ENCODE results near the gene ZGRF1.
"Not testable (repeated sequence)": the region's sequence is repeated elsewhere in the genome, so short reads cannot be mapped to it uniquely, and the experiment has no call there.

The ZGRF1 gene

DNA sequence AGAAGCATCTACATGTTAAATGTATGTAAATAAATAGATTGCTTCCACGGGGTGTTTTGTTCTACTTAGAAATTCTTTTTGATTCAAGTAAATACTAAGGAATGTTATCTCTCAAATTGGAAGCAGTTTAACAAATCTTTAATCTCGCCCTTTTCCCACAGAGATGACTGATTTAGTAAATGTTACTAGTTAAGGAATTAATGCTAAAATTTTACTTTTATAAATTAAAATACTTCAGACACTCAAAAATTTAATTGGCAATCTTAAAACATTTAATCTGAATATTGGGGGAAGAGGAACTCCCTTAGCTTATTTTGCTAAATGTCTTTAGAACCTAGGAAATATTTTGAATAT, 12.3 kb upstream of the ZGRF1 start:
- no peak overlapping the region for H3K4me3 ChIP-seq (ENCODE audit: low read depth, low read length)
- TF ChIP-seq, protein P1, sequence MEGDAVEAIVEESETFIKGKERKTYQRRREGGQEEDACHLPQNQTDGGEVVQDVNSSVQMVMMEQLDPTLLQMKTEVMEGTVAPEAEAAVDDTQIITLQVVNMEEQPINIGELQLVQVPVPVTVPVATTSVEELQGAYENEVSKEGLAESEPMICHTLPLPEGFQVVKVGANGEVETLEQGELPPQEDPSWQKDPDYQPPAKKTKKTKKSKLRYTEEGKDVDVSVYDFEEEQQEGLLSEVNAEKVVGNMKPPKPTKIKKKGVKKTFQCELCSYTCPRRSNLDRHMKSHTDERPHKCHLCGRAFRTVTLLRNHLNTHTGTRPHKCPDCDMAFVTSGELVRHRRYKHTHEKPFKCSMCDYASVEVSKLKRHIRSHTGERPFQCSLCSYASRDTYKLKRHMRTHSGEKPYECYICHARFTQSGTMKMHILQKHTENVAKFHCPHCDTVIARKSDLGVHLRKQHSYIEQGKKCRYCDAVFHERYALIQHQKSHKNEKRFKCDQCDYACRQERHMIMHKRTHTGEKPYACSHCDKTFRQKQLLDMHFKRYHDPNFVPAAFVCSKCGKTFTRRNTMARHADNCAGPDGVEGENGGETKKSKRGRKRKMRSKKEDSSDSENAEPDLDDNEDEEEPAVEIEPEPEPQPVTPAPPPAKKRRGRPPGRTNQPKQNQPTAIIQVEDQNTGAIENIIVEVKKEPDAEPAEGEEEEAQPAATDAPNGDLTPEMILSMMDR (IDR thresholded peaks at IDR 0.05; ENCODE audit: low read depth, low read length): no peak

GRCh38 chr4:112648263-112649054, 11.8 kb upstream of the ZGRF1 start:
- TF ChIP-seq, protein P1 (IDR thresholded peaks at IDR 0.05; ENCODE audit: low read depth, low read length): no peak
- no peak overlapping the region for H3K4me3 ChIP-seq (ENCODE audit: low read depth, low read length)

- TF ChIP-seq, protein P1 (IDR thresholded peaks at IDR 0.05; ENCODE audit: low read depth, low read length): no peak
- H3K4me3 ChIP-seq (ENCODE audit: low read depth, low read length): no peak overlapping the region
Measured at GRCh38 chr4:112647785-112648184, 11.1 kb upstream of the ZGRF1 start.

DNA sequence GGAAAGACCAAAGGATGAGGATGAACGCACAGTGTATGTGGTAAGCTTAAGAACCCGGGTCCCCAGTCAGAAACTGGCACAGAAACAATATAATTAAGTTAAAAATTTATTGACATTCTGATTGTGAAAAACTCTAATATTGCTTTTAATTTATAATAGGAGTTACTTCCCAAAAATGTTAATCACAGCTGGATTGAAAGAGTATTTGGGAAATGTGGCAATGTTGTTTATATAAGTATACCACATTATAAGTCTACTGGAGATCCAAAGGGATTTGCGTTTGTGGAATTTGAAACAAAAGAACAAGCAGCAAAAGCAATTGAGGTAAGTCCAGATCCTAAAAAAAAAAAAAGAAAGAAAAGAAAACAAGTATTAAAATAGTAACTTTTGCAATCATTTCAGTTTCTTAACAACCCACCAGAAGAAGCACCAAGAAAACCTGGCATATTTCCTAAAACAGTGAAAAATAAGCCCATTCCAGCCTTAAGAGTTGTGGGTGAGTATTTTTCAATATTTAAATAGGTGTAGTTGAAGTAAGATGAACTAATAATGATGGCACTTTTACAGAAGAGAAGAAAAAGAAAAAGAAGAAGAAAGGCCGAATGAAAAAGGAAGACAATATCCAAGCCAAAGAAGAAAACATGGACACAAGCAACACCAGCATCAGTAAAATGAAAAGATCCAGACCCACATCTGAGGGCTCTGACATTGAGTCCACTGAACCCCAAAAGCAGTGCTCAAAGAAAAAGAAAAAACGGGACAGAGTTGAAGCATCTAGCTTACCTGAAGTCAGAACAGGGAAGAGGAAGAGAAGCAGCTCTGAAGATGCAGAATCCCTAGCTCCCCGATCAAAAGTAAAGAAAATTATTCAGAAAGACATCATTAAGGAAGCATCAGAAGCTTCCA, 10.2 kb upstream of the ZGRF1 start:
- no peak overlapping the region for H3K4me3 ChIP-seq (ENCODE audit: low read depth, low read length)
- TF ChIP-seq, protein P1 (IDR thresholded peaks at IDR 0.05; ENCODE audit: low read depth, low read length): no peak

DNA sequence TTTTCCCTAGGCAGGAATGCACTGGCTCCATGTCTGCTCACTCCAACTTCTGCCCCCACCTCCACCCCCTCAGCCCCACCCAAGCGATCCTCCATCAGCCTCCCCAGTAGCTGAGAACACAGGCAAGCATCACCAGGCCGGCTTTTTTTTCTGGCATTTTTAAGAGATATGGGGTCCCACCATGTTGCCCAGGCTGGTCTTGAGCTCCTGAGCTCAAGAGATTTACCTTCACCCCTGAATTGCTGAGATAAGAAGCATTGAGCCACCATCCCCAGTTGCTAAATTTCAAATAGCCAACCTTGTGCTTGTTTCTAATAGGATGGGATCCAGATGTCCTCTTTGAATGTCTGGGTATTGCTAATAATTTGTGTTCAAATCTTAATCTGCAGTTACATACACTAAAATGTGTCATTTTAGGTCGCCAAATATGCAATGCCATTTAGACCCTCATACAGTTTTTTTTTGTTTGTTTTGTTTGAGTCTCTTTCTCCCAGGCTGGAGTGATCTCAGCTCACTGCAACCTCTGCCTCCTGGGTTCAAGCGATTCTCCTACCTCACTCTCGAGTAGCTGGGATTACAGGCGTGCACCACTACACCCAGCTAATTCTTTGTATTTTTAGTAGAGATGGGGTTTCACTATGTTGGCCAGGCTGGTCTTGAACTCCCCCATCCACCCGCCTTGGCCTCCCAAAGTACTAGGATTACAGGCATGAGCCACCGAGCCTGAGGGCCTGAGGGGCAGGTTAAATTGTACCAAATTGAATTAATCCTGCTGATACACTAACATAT, 9.0 kb upstream of the ZGRF1 start:
- TF ChIP-seq, protein P1 (IDR thresholded peaks at IDR 0.05; ENCODE audit: low read depth, low read length): no peak
- H3K4me3 ChIP-seq (ENCODE audit: low read depth, low read length): no peak overlapping the region

DNA sequence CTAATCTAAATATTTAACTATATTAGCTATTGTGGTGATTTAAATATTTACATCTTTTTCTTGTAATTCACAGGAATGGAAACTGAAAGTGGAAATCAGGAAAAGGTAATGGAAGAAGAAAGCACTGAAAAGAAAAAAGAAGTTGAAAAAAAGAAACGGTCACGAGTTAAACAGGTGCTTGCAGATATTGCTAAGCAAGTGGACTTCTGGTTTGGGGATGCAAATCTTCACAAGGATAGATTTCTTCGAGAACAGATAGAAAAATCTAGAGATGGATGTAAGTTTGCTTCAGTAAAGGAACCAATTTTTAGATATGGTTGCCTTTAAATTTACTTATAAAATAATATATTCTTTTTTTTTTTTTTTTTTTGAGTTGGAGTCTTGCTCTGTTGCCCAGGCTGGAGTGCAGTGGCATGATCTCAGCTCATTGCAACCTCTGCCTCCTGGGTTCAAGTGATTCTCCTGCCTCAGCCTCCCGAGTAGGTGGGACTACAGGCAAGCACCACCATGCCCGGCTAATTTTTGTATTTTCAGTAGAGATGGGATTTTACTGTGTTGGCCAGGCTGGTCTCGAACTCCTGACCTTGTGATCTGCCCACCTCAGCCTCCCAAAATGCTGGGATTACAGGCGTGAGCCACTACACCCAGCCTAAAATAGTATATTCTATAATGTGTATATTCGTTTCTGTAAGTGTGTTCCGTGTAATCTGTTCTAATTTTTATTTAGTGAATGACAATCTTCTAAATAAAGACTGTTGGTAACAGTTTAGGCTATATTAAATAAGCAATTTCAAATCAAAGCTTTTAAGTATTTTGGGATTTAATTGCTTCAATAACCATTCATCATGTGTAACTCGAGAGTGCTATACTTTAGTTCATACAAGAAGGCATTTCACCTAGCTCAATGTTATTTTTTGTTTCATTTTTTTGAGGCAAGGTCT, 8.2 kb upstream of the ZGRF1 start:
- H3K4me3 ChIP-seq (ENCODE audit: low read depth, low read length): not testable (repeated sequence)

Measured in WI38 (cell line).